Measurements from ENCODE around the gene PPFIA2. TPM values are rescaled to one million over a fixed set of nuclear protein-coding genes. Genes with fewer than 3 reads are reported as not detected.

Gene PPFIA2
- total and polyA plus RNA-seq, 10 of the 15 experiments (the other 5 are each of a cell fraction or from before 2014, with no cell fraction given): 0.06 to 0.39 (median 0.18) TPM; not detected in 6

- TF ChIP-seq PRDM15 (CRISPR knock-in tag; IDR thresholded peaks at IDR 0.05) (no peak), NR2F1 (conservative IDR thresholded peaks at IDR 0.05) (no peak)
Observed at GRCh38 chr12:81779216-81779615, 20.1 kb upstream of the PPFIA2 start (continued).

GRCh38 chr12:81778719-81779118 is 19.6 kb upstream of the PPFIA2 start:
- SMC1A ChIA-PET (ENCODE audit: uncharacterized antibody, unreplicated experiment): interaction anchor here (0.9 kb wide), 1 partner anchor 12 kb away, joined by 5 read pairs; no protein-coding TSS in a partner anchor
- no TSS peak for BruUV-seq (replicated peaks)
- WGBS (ENCODE audit: insufficient coverage, insufficient replicate concordance, low lambda C conversion rate, missing lambda C conversion rate): 0% methylated on average over 2 of the region's 2 CpGs
- TF ChIP-seq CBX3 (IDR thresholded peaks at IDR 0.05; ENCODE audit: borderline replicate concordance, low read depth) (no peak), E4F1 (IDR thresholded peaks at IDR 0.05; ENCODE audit: borderline replicate concordance, partially characterized antibody) (no peak), ASH2L (IDR thresholded peaks at IDR 0.05; ENCODE audit: borderline replicate concordance, low read depth) (no peak), SREBF2 (IDR thresholded peaks at IDR 0.05; ENCODE audit: low read length) (no peak), EP300 (IDR thresholded peaks at IDR 0.05; ENCODE audit: borderline replicate concordance in 1 of 2, control insufficient read depth in 1 of 2, low read depth in 2 of 2, low read length in 2 of 2) (no peak), FOXK2 (IDR thresholded peaks at IDR 0.05) (no peak), KLF5 (IDR thresholded peaks at IDR 0.05; ENCODE audit: partially characterized antibody) (no peak), EED (IDR thresholded peaks at IDR 0.05; ENCODE audit: low read depth) (no peak), POU2F2 (IDR thresholded peaks at IDR 0.05; ENCODE audit: borderline replicate concordance, low read depth, low read length) (no peak), SPI1 (IDR thresholded peaks at IDR 0.05; ENCODE audit: borderline replicate concordance, insufficient read depth, low read depth, low read length) (no peak), SIN3A (IDR thresholded peaks at IDR 0.05; ENCODE audit: low read depth, low read length) (no peak), ESRRA (IDR thresholded peaks at IDR 0.05; ENCODE audit: low read length) (no peak), SP1 (IDR thresholded peaks at IDR 0.05; ENCODE audit: low read depth, low read length) (no peak)

More at GRCh38 chr12:81778719-81779118, 19.6 kb upstream of the PPFIA2 start:
- DNase-seq (ENCODE audit: low read depth, low spot score) (no peak), FAIRE-seq (no peak), ATAC-seq (no peak)
- intact Hi-C loops (cut with micrococcal nuclease; ENCODE audit: unreplicated experiment) (no loop called here), in situ Hi-C loops (cut with MboI) (no loop called here)
- H3K27ac ChIP-seq (ENCODE audit: control insufficient read depth, insufficient read depth): no peak overlapping the region
- no peak overlapping the region for H3K4me3 ChIP-seq
- RAD21 ChIA-PET (ENCODE audit: unreplicated experiment): interaction anchor here (0.9 kb wide), 1 partner anchor 171 kb away, joined by 3 read pairs; no protein-coding TSS in a partner anchor
- no peaks in the 10 kb centered on the region for H3K27me3 ChIP-seq (replicated peaks in 1 of 2; ENCODE audit: control insufficient read depth in 2 of 2, insufficient read depth in 2 of 2, low read length in 1 of 2)
- no peak overlapping the region for H2AFZ ChIP-seq (ENCODE audit: control insufficient read depth, low read depth, low read length)
- no peaks in the 10 kb centered on the region for H3K4me1 ChIP-seq (ENCODE audit: control insufficient read depth, insufficient read depth, low read length)
- POLR2A ChIA-PET: no interaction called here
- no peak overlapping the region for H3K4me2 ChIP-seq (ENCODE audit: control insufficient read depth, insufficient read depth)
- no peak overlapping the region for H3K9ac ChIP-seq (ENCODE audit: control insufficient read depth, insufficient read depth, low read length)
- CTCF ChIA-PET: no interaction called here
- H3K36me3 ChIP-seq (ENCODE audit: control insufficient read depth in 2 of 2, insufficient read depth in 2 of 2, low read length in 1 of 2): no peaks in the 10 kb centered on the region
- H3K9me3 ChIP-seq (replicated peaks; ENCODE audit: control insufficient read depth, insufficient read depth, low read length): no peaks in the 10 kb centered on the region
- no peaks in the 10 kb centered on the region for H3K79me2 ChIP-seq (ENCODE audit: control insufficient read depth, insufficient read depth, low read length)
- H4K20me1 ChIP-seq (ENCODE audit: control insufficient read depth, insufficient read depth): no peaks in the 10 kb centered on the region

Data from GM12878 (cell line).